HepG2 (cell line): ENCODE measurements around the gene RMI2. TPM values are rescaled to one million over a fixed set of nuclear protein-coding genes. Genes with fewer than 3 reads are reported as not detected.

ENCODE experiments used
- ARNTL ChIP-seq: sonication (generic); formaldehyde crosslinking; IDR thresholded peaks from 2 replicates; pipeline ENCODE4 v1.4.0; 2020; ENCODE audit warnings: mild to moderate bottlenecking, missing genetic modification reagents
- CBX5 ChIP-seq: sonication (generic); formaldehyde crosslinking; IDR thresholded peaks from 2 replicates; pipeline ENCODE4 v1.4.0; 2020; ENCODE audit warnings: missing genetic modification reagents, borderline replicate concordance
- HCFC1 ChIP-seq: fragments of 150-350 bp; IDR thresholded peaks from 2 replicates; pipeline ENCODE4 v1.6.1; 2014; ENCODE audit warnings: low read depth, low read length
- MTF2 ChIP-seq: sonication (generic); formaldehyde crosslinking; IDR thresholded peaks from 2 replicates; pipeline ENCODE4 v1.5.0; 2020; ENCODE audit warnings: missing genetic modification reagents, borderline replicate concordance
- NCOR1 ChIP-seq: fragments of 200-600 bp; sonication (generic); IDR thresholded peaks from 2 replicates; pipeline ENCODE4 v1.7.0; 2017; ENCODE audit warnings: antibody characterized with exemption, low read length, borderline replicate concordance
- NFYC ChIP-seq: IDR thresholded peaks from 2 replicates; pipeline ENCODE4 v1.6.1; 2016; ENCODE audit warnings: missing genetic modification reagents, missing compliant biosample characterization
- SOX5 ChIP-seq: IDR thresholded peaks from 2 replicates; pipeline ENCODE4 v1.6.1; 2016; ENCODE audit warnings: borderline replicate concordance
- SRY ChIP-seq: sonication (generic); formaldehyde crosslinking; IDR thresholded peaks from 2 replicates; pipeline ENCODE4 v1.8.0; 2022; ENCODE audit warnings: mild to moderate bottlenecking, missing genetic modification reagents
- TGIF2 ChIP-seq: IDR thresholded peaks from 2 replicates; pipeline ENCODE4 v1.6.1; 2016; ENCODE audit warnings: control low read depth, missing compliant biosample characterization
- U2AF2 ChIP-seq: fragments of 200-400 bp; formaldehyde crosslinking; IDR thresholded peaks from 2 replicates; pipeline ENCODE4 v1.6.1; 2017; ENCODE audit warnings: low read depth, mild to moderate bottlenecking, low read length
- ZC3H4 ChIP-seq: sonication (generic); formaldehyde crosslinking; IDR thresholded peaks from 2 replicates; pipeline ENCODE4 v1.4.0; 2020; ENCODE audit warnings: missing genetic modification reagents, borderline replicate concordance
- ZFP41 ChIP-seq: sonication (generic); formaldehyde crosslinking; IDR thresholded peaks from 2 replicates; pipeline ENCODE4 v1.4.0; 2020; ENCODE audit warnings: mild to moderate bottlenecking, missing genetic modification reagents, borderline replicate concordance
- ZFX ChIP-seq: sonication (generic); formaldehyde crosslinking; IDR thresholded peaks from 2 replicates; pipeline ENCODE4 v1.4.0; 2020; ENCODE audit warnings: mild to moderate bottlenecking, low read depth, missing genetic modification reagents, moderate library complexity
- ZNF121 ChIP-seq: sonication (generic); formaldehyde crosslinking; IDR thresholded peaks from 2 replicates; pipeline ENCODE4 v1.5.0; 2020; ENCODE audit warnings: mild to moderate bottlenecking, missing genetic modification reagents
- ZNF543 ChIP-seq: sonication (generic); formaldehyde crosslinking; IDR thresholded peaks from 2 replicates; pipeline ENCODE4 v1.4.0; 2020; ENCODE audit warnings: mild to moderate bottlenecking, missing genetic modification reagents
- ZNF550 ChIP-seq: sonication (generic); formaldehyde crosslinking; IDR thresholded peaks from 2 replicates; pipeline ENCODE4 v1.4.0; 2020; ENCODE audit warnings: mild to moderate bottlenecking, missing genetic modification reagents, borderline replicate concordance
- ZNF567 ChIP-seq: sonication (generic); formaldehyde crosslinking; IDR thresholded peaks from 2 replicates; pipeline ENCODE4 v1.8.1; 2023; ENCODE audit warnings: mild to moderate bottlenecking, missing genetic modification reagents, borderline replicate concordance
- ZNF598 ChIP-seq: sonication (generic); formaldehyde crosslinking; IDR thresholded peaks from 2 replicates; pipeline ENCODE4 v1.5.1; 2020; ENCODE audit warnings: mild to moderate bottlenecking, missing genetic modification reagents, borderline replicate concordance
- ZNF607 ChIP-seq: sonication (generic); formaldehyde crosslinking; IDR thresholded peaks from 2 replicates; pipeline ENCODE4 v1.5.1; 2020; ENCODE audit warnings: missing genetic modification reagents, mild to moderate bottlenecking, borderline replicate concordance
- ZNF660 ChIP-seq: sonication (generic); formaldehyde crosslinking; IDR thresholded peaks from 2 replicates; pipeline ENCODE4 v1.5.1; 2020; ENCODE audit warnings: mild to moderate bottlenecking, low read depth, missing genetic modification reagents, borderline replicate concordance
- ZNF7 ChIP-seq: IDR thresholded peaks from 2 replicates; pipeline ENCODE4 v1.6.1; 2016; ENCODE audit warnings: missing biosample characterization, missing genetic modification reagents
- ZNF768 ChIP-seq: sonication (generic); formaldehyde crosslinking; IDR thresholded peaks from 2 replicates; pipeline ENCODE4 v1.4.0; 2020; ENCODE audit warnings: missing genetic modification reagents
- ZNF781 ChIP-seq: sonication (generic); formaldehyde crosslinking; IDR thresholded peaks from 2 replicates; pipeline ENCODE4 v1.5.1; 2020; ENCODE audit warnings: borderline replicate concordance, mild to moderate bottlenecking, missing genetic modification reagents; ENCODE audit errors: not compliant biosample characterization
- ZNF891 ChIP-seq: sonication (generic); formaldehyde crosslinking; IDR thresholded peaks from 2 replicates; pipeline ENCODE4 v1.5.0; 2020; ENCODE audit warnings: mild to moderate bottlenecking, missing genetic modification reagents
- polyA plus RNA-seq, 8 experiments: library from polyadenylated mRNA; depleted of rRNA in 3 of 8; stranded (reverse) in 7 of 8; unstranded in 1 of 8; fragments of >200 nt; fragmentation: Illumina TruSeq in 4 of 8; extraction: Trizol in 4 of 8; gene quantifications; 2 replicates each; pipeline versions ENCODE4 v1.2.1 to v1.2.3, GENCODE V29; 2011 to 2016; ENCODE audit warnings: low read depth in 4 of 8, missing spikeins in 1 of 8, mixed read lengths in 1 of 8; ENCODE audit not compliant: insufficient read depth in 1 of 8
- total RNA-seq, 5 experiments: library from RNA; depleted of rRNA; stranded (reverse); fragments of >200 nt; fragmentation: Illumina TruSeq; extraction: Trizol; gene quantifications; 2 replicates each; pipeline ENCODE4 v1.2.3, GENCODE V29; 2016; ENCODE audit warnings: low read depth in 1 of 5
- TF ChIP-seq, protein P1 (sequence below): IDR thresholded peaks from 2 replicates; pipeline ENCODE4 v1.6.1; 2016; ENCODE audit warnings: low read depth
- TF ChIP-seq, protein P2 (sequence below): sonication (generic); IDR thresholded peaks from 2 replicates; pipeline ENCODE4 v1.6.1; 2016; ENCODE audit warnings: low read depth, borderline replicate concordance
- TF ChIP-seq, protein P3 (sequence below): fragments of 450-650 bp; IDR thresholded peaks from 2 replicates; pipeline ENCODE4 v1.6.1; 2017; ENCODE audit warnings: mild to moderate bottlenecking

Gene RMI2
- total and polyA plus RNA-seq, 2 of the 13 experiments (the other 11 are each of a cell fraction or from before 2014, with no cell fraction given), result 24.5 to 55.7 TPM

DNA sequence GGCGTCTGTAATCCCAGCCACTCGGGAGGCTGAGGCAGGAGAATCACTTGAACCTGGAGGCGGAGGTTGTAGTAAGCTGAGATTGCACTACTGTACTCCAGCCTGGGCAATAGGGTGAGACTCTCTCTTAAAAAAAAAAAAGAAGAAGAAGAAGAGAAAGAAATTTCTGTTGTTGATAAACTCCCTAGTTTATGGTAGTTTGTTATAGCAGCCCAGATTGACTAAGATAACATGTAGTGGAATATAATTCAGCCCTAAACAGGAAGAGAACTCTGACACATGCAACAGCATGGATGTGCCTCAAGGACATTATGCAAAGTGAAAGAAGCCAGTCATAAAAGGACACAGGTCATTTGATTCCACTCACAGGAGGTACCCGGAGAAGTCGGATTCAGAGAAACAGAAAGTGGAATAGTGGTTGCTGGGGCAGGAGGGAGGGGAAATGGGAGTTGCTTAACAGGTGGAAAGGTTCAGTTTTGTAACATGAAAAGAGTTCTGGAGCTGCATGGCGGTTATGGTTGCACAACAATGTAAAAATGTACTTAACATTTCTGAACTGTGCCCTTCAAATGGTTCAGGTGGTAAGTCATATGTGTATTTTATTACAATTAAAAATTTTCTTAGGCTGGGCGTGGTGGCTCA is 38.1 kb upstream of the RMI2 start (continued):
- TF ChIP-seq NFYC (CRISPR knock-in tag) (peak; percentile 21), SRY (CRISPR knock-in tag) (no peak), ZNF121 (CRISPR knock-in tag) (no peak; the same call in 1 of the 2 replicates), ZNF543 (CRISPR knock-in tag) (peak; percentile 24; the same call in 1 of the 2 replicates), ZC3H4 (no peak), ZNF598 (no peak), ZNF891 (CRISPR knock-in tag) (no peak), NCOR1 (peak; percentile 94), ZNF567 (no peak), MTF2 (CRISPR knock-in tag) (peak; percentile 55; the same call in 1 of the 2 replicates), ZNF660 (CRISPR knock-in tag) (no peak), ZNF550 (CRISPR knock-in tag) (no peak), CBX5 (peak; percentile 65; the same call in 1 of the 2 replicates), ARNTL (CRISPR knock-in tag) (no peak; the same call in 1 of the 2 replicates), TGIF2 (CRISPR knock-in tag) (peak; percentile 62; the same call in 1 of the 2 replicates), ZNF768 (CRISPR knock-in tag) (no peak), HCFC1 (no peak), ZFX (no peak; the same call in 1 of the 2 replicates), ZNF607 (CRISPR knock-in tag) (peak; percentile 86), ZFP41 (CRISPR knock-in tag) (no peak), SOX5 (CRISPR knock-in tag) (peak; percentile 86), U2AF2 (no peak), ZNF7 (CRISPR knock-in tag) (peak; percentile 100), ZNF781 (CRISPR knock-in tag) (peak; percentile 8)
- TF ChIP-seq, protein P1, sequence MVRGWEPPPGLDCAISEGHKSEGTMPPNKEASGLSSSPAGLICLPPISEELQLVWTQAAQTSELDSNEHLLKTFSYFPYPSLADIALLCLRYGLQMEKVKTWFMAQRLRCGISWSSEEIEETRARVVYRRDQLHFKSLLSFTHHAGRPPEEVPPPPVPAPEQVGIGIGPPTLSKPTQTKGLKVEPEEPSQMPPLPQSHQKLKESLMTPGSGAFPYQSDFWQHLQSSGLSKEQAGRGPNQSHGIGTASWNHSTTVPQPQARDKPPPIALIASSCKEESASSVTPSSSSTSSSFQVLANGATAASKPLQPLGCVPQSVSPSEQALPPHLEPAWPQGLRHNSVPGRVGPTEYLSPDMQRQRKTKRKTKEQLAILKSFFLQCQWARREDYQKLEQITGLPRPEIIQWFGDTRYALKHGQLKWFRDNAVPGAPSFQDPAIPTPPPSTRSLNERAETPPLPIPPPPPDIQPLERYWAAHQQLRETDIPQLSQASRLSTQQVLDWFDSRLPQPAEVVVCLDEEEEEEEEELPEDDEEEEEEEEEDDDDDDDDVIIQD (CRISPR knock-in tag), result peak; percentile 60; the same call in 1 of the 2 replicates
- TF ChIP-seq, protein P2, sequence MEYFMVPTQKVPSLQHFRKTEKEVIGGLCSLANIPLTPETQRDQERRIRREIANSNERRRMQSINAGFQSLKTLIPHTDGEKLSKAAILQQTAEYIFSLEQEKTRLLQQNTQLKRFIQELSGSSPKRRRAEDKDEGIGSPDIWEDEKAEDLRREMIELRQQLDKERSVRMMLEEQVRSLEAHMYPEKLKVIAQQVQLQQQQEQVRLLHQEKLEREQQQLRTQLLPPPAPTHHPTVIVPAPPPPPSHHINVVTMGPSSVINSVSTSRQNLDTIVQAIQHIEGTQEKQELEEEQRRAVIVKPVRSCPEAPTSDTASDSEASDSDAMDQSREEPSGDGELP, result peak; percentile 85
- TF ChIP-seq, protein P3, sequence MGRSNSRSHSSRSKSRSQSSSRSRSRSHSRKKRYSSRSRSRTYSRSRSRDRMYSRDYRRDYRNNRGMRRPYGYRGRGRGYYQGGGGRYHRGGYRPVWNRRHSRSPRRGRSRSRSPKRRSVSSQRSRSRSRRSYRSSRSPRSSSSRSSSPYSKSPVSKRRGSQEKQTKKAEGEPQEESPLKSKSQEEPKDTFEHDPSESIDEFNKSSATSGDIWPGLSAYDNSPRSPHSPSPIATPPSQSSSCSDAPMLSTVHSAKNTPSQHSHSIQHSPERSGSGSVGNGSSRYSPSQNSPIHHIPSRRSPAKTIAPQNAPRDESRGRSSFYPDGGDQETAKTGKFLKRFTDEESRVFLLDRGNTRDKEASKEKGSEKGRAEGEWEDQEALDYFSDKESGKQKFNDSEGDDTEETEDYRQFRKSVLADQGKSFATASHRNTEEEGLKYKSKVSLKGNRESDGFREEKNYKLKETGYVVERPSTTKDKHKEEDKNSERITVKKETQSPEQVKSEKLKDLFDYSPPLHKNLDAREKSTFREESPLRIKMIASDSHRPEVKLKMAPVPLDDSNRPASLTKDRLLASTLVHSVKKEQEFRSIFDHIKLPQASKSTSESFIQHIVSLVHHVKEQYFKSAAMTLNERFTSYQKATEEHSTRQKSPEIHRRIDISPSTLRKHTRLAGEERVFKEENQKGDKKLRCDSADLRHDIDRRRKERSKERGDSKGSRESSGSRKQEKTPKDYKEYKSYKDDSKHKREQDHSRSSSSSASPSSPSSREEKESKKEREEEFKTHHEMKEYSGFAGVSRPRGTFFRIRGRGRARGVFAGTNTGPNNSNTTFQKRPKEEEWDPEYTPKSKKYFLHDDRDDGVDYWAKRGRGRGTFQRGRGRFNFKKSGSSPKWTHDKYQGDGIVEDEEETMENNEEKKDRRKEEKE, result no peak
